ENCODE measurements around the gene SIGLEC9. TPM values are rescaled to one million over a fixed set of nuclear protein-coding genes. Genes with fewer than 3 reads are reported as not detected.

Gene SIGLEC9
- total and polyA plus RNA-seq, 2 of the 8 experiments (the other 6 are each of a cell fraction or from before 2014, with no cell fraction given), result not detected

DNA sequence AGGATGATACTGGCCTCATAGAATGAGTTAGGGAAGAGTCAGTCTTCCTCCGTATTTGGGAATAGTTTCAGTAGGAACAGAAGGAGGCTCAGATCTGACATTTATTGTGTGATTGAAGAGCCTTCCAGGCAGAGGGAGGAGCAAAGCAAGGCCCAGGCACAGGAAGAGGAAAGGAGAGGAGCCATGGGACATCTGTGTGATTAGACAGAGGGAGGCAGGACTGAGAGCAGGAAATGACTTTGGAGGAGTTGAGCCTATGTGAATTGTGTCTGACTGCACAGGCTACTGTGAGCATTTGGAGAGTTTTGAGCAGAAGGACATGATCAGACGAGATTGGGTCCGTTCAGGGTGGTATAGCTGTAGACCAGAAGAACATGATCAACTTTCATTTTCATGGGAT is 25.9 kb downstream of the SIGLEC9 start:
- Histone ChIP-seq H4K5ac (ENCODE audit: insufficient read length, low read depth, low read length) (no peak overlapping the region), H3K79me1 (ENCODE audit: low read depth, low read length) (no peaks in the 10 kb centered on the region), H3K4ac (replicated peaks; ENCODE audit: insufficient read length, low read depth, low read length) (no peak overlapping the region), H3K56ac (replicated peaks; ENCODE audit: insufficient read length, low read depth, low read length) (no peak overlapping the region), H3K9ac (replicated peaks in 1 of 4; ENCODE audit: extremely low read depth in 1 of 4, low read depth in 3 of 4, low read length in 3 of 4) (no peak overlapping the region), H3K27me3 (replicated peaks in 1 of 4; ENCODE audit: control insufficient read depth in 3 of 4, extremely low read depth in 1 of 4, insufficient read depth in 3 of 4, low read length in 3 of 4) (no peaks in the 10 kb centered on the region), H2BK120ac (replicated peaks; ENCODE audit: low read depth, low read length) (no peak overlapping the region), H4K91ac (replicated peaks; ENCODE audit: insufficient read length, low read length) (no peak overlapping the region), H3K9me3 (ENCODE audit: insufficient read depth in 2 of 2, low read depth in 1 of 2, low read length in 1 of 2) (0 out of 4 replicates have a peak, but pooled peaks cover 0 to 2% of the 10 kb centered on the region in 2 experiments), H3K4me3 (ENCODE audit: extremely low read depth in 1 of 4, insufficient read depth in 2 of 4, low read depth in 3 of 4, low read length in 4 of 4) (no peak overlapping the region), H3K4me1 (replicated peaks in 1 of 4; ENCODE audit: control insufficient read depth in 3 of 4, insufficient read depth in 4 of 4, low read length in 3 of 4) (no peaks in the 10 kb centered on the region; a peak in 1 of 7 replicates), H2AFZ (ENCODE audit: low read length) (no peak overlapping the region), H3K14ac (ENCODE audit: insufficient read length) (no peak overlapping the region), H2BK12ac (ENCODE audit: low read depth, low read length) (no peak overlapping the region), H2BK5ac (ENCODE audit: low read depth, low read length) (no peak overlapping the region), H3K23me2 (ENCODE audit: low read depth, low read length) (no peaks in the 10 kb centered on the region), H4K20me1 (replicated peaks in 1 of 2; ENCODE audit: control insufficient read depth in 1 of 2, insufficient read depth in 2 of 2, low read length in 2 of 2) (no peaks in the 10 kb centered on the region), H3K23ac (ENCODE audit: insufficient read length) (no peak overlapping the region), H3K4me2 (ENCODE audit: insufficient read depth in 1 of 2, low read depth in 2 of 2, low read length in 2 of 2) (no peak overlapping the region), H3K27ac (ENCODE audit: low read depth, low read length) (no peak overlapping the region), H3K18ac (ENCODE audit: extremely low read depth, low read length) (no peak overlapping the region), H4K8ac (ENCODE audit: extremely low read depth, insufficient read depth, low read length) (no peak overlapping the region), H2BK15ac (ENCODE audit: low read length) (no peak overlapping the region), H2BK20ac (ENCODE audit: low read length) (no peak overlapping the region), H3K36me3 (ENCODE audit: control insufficient read depth in 2 of 4, insufficient read depth in 4 of 4, low read length in 3 of 4) (no peaks in the 10 kb centered on the region), H3K79me2 (ENCODE audit: control insufficient read depth in 1 of 2, insufficient read depth in 2 of 2, low read length in 2 of 2) (no peaks in the 10 kb centered on the region), H2AK5ac (ENCODE audit: low read depth, low read length) (no peak overlapping the region)
- FAIRE-seq, result no peak
- 82% methylated on average over 3 of the region's 3 CpGs; no CpG with 5 or more reads in 1 of the 2 experiments for WGBS, 2 experiments (ENCODE audit: extremely low coverage in 1 of 2, insufficient coverage in 1 of 2, insufficient read length in 1 of 2, insufficient replicate concordance in 2 of 2, low coverage in 1 of 2, low lambda C conversion rate in 2 of 2, missing lambda C conversion rate in 1 of 2)
- ChIA-PET CTCF (ENCODE audit: partially characterized antibody) (no interaction called here), POLR2A (ENCODE audit: partially characterized antibody) (no interaction called here)
- TF ChIP-seq CHD2 (IDR thresholded peaks at IDR 0.05; ENCODE audit: low read length) (no peak), SIX5 (IDR thresholded peaks at IDR 0.05; ENCODE audit: low read depth, low read length) (no peak), SIRT6 (IDR thresholded peaks at IDR 0.05; ENCODE audit: low read length) (no peak), YY1 (IDR thresholded peaks at IDR 0.05; ENCODE audit: low read depth, low read length) (no peak)
- TF ChIP-seq, protein P1, sequence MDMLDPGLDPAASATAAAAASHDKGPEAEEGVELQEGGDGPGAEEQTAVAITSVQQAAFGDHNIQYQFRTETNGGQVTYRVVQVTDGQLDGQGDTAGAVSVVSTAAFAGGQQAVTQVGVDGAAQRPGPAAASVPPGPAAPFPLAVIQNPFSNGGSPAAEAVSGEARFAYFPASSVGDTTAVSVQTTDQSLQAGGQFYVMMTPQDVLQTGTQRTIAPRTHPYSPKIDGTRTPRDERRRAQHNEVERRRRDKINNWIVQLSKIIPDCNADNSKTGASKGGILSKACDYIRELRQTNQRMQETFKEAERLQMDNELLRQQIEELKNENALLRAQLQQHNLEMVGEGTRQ (IDR thresholded peaks at IDR 0.05; ENCODE audit: low read length), result no peak
- TF ChIP-seq, protein P2, sequence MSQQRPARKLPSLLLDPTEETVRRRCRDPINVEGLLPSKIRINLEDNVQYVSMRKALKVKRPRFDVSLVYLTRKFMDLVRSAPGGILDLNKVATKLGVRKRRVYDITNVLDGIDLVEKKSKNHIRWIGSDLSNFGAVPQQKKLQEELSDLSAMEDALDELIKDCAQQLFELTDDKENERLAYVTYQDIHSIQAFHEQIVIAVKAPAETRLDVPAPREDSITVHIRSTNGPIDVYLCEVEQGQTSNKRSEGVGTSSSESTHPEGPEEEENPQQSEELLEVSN (IDR thresholded peaks at IDR 0.05), result no peak
- no peak for DNase-seq (ENCODE audit: low read depth in 1 of 2, low spot score in 2 of 2)

Data from H1 (cell line).